H1 (cell line): Measurements from ENCODE around the gene CRYBG1. TPM values are rescaled to one million over a fixed set of nuclear protein-coding genes. Genes with fewer than 3 reads are reported as not detected.

Experiments
- CTCF ChIA-PET: fragments of 300-600 bp; sonication (Branson Sonifier 250); formaldehyde crosslinking; loops from one replicate; lab custom pipeline; 2021; ENCODE audit not compliant: partially characterized antibody; lab: Charles Lee
- POLR2A ChIA-PET: fragments of 300-600 bp; sonication (Branson Sonifier 250); formaldehyde crosslinking; loops from one replicate; lab custom pipeline; 2021; ENCODE audit warnings: inconsistent platforms; ENCODE audit not compliant: partially characterized antibody; lab: Charles Lee
- DNase-seq, 2 experiments: peaks; one replicate each; pipeline versions ENCODE4 v3.0.0 to v3.0.0-alpha.2; 2010 to 2022; ENCODE audit warnings: low spot score in 2 of 2, low read depth in 1 of 2, mixed read lengths in 1 of 2
- FAIRE-seq: peaks from 2 replicates; lab custom pipeline; 2011; peaks lifted over from hg19 to GRCh38; lab: Jason Lieb, UNC
- H2AFZ ChIP-seq: 2 replicates; pipeline ENCODE4 v1.8.1; 2012; ENCODE audit warnings: low read length, inconsistent platforms
- H2AK5ac ChIP-seq: 2 replicates; pipeline ENCODE4 v1.6.1; 2013; ENCODE audit warnings: low read depth, low read length
- H2BK120ac ChIP-seq: replicated peaks from 2 replicates; pipeline ENCODE3; 2013; ENCODE audit warnings: low read depth, low read length, inconsistent platforms
- H2BK12ac ChIP-seq: 2 replicates; pipeline ENCODE4 v1.6.1; 2013; ENCODE audit warnings: low read depth, low read length
- H2BK15ac ChIP-seq: 2 replicates; pipeline ENCODE4 v1.6.1; 2013; ENCODE audit warnings: low read length
- H2BK20ac ChIP-seq: 2 replicates; pipeline ENCODE4 v1.6.1; 2013; ENCODE audit warnings: low read length
- H2BK5ac ChIP-seq: 2 replicates; pipeline ENCODE4 v1.6.1; 2013; ENCODE audit warnings: low read depth, low read length
- H3K14ac ChIP-seq: 2 replicates; pipeline ENCODE4 v1.6.1; 2013; ENCODE audit warnings: inconsistent platforms; ENCODE audit not compliant: insufficient read length
- H3K18ac ChIP-seq: 2 replicates; pipeline ENCODE4 v1.6.1; 2013; ENCODE audit warnings: low read length; ENCODE audit errors: extremely low read depth
- H3K23ac ChIP-seq: 2 replicates; pipeline ENCODE4 v1.6.1; 2013; ENCODE audit warnings: inconsistent platforms; ENCODE audit not compliant: insufficient read length
- H3K23me2 ChIP-seq: 2 replicates; pipeline ENCODE4 v1.6.1; 2013; ENCODE audit warnings: low read depth, low read length
- H3K27ac ChIP-seq: 2 replicates; pipeline ENCODE4 v1.6.1; 2011; ENCODE audit warnings: low read depth, low read length, inconsistent platforms
- H3K27me3 ChIP-seq, 4 experiments: replicated peaks in 1 of 4; 1 replicate in 1 of 4; 2 replicates in 3 of 4; pipeline versions ENCODE4 v1.6.1 to v1.8.1; 2011 to 2013; ENCODE audit warnings: low read length in 3 of 4, mild to moderate bottlenecking in 3 of 4, inconsistent platforms in 2 of 4, mixed read lengths in 2 of 4, moderate library complexity in 1 of 4; ENCODE audit not compliant: control insufficient read depth in 3 of 4, insufficient read depth in 3 of 4; ENCODE audit errors: extremely low read depth in 1 of 4
- H3K36me3 ChIP-seq, 4 experiments: 2 replicates each; pipeline versions ENCODE4 v1.6.1 to v1.8.1; 2011 to 2013; ENCODE audit warnings: mild to moderate bottlenecking in 4 of 4, low read length in 3 of 4, moderate library complexity in 2 of 4, control low read depth in 1 of 4, inconsistent platforms in 1 of 4; ENCODE audit not compliant: insufficient read depth in 4 of 4, control insufficient read depth in 2 of 4
- H3K4ac ChIP-seq: replicated peaks from 2 replicates; pipeline ENCODE3; 2013; ENCODE audit warnings: low read length, low read depth, mixed read lengths, inconsistent platforms; ENCODE audit not compliant: insufficient read length
- H3K4me1 ChIP-seq, 4 experiments: replicated peaks in 1 of 4; 1 replicate in 1 of 4; 2 replicates in 3 of 4; pipeline versions ENCODE4 v1.6.1 to v1.8.1; 2011 to 2013; ENCODE audit warnings: low read length in 3 of 4, inconsistent platforms in 2 of 4, mixed read lengths in 1 of 4; ENCODE audit not compliant: insufficient read depth in 4 of 4, control insufficient read depth in 3 of 4
- H3K4me2 ChIP-seq, 2 experiments: 2 replicates each; pipeline versions ENCODE4 v1.6.1 to v1.8.1; 2011 to 2013; ENCODE audit warnings: low read depth in 2 of 2, low read length in 2 of 2, control low read depth in 1 of 2, inconsistent platforms in 1 of 2, mild to moderate bottlenecking in 1 of 2; ENCODE audit not compliant: insufficient read depth in 1 of 2
- H3K4me3 ChIP-seq, 4 experiments: fragments of 200-600, 300-600 bp in 1 of 4; sonication (generic), shearing (Covaris generic), sonication (Bioruptor Twin) in 1 of 4; 2 replicates each; pipeline versions ENCODE4 v1.5.1 to v1.8.1; 2011 to 2016; ENCODE audit warnings: low read length in 4 of 4, low read depth in 3 of 4, control low read depth in 2 of 4, inconsistent platforms in 2 of 4, mild to moderate bottlenecking in 2 of 4, mixed read lengths in 1 of 4, moderate library complexity in 1 of 4; ENCODE audit not compliant: insufficient read depth in 2 of 4; ENCODE audit errors: extremely low read depth in 1 of 4
- H3K56ac ChIP-seq: replicated peaks from 2 replicates; pipeline ENCODE3; 2013; ENCODE audit warnings: low read depth, mild to moderate bottlenecking, mixed read lengths, low read length, inconsistent platforms; ENCODE audit not compliant: insufficient read length
- H3K79me1 ChIP-seq: 2 replicates; pipeline ENCODE4 v1.6.1; 2013; ENCODE audit warnings: low read depth, low read length, control low read depth
- H3K79me2 ChIP-seq, 2 experiments: 2 replicates each; pipeline versions ENCODE4 v1.6.1 to v1.8.1; 2012 to 2013; ENCODE audit warnings: low read length in 2 of 2, mild to moderate bottlenecking in 2 of 2, inconsistent platforms in 1 of 2; ENCODE audit not compliant: insufficient read depth in 2 of 2, control insufficient read depth in 1 of 2
- H3K9ac ChIP-seq, 4 experiments: replicated peaks in 1 of 4; 1 replicate in 1 of 4; 2 replicates in 3 of 4; pipeline versions ENCODE4 v1.6.1 to v1.8.1; 2011 to 2013; ENCODE audit warnings: low read depth in 3 of 4, low read length in 3 of 4, control low read depth in 2 of 4, mild to moderate bottlenecking in 2 of 4, moderate library complexity in 2 of 4, inconsistent platforms in 1 of 4; ENCODE audit errors: extremely low read depth in 1 of 4
- H3K9me3 ChIP-seq, 2 experiments: 2 replicates each; pipeline versions ENCODE4 v1.6.1 to v1.8.1; 2012 to 2013; ENCODE audit warnings: mild to moderate bottlenecking in 2 of 2, moderate library complexity in 2 of 2, control low read depth in 1 of 2, inconsistent platforms in 1 of 2, low read depth in 1 of 2, low read length in 1 of 2, mixed read lengths in 1 of 2; ENCODE audit not compliant: insufficient read depth in 2 of 2
- H4K20me1 ChIP-seq, 2 experiments: replicated peaks in 1 of 2; 2 replicates each; pipeline versions ENCODE3 to v1.8.1; 2011 to 2013; ENCODE audit warnings: inconsistent platforms in 2 of 2, low read length in 2 of 2, mild to moderate bottlenecking in 1 of 2; ENCODE audit not compliant: insufficient read depth in 2 of 2, control insufficient read depth in 1 of 2
- H4K5ac ChIP-seq: 2 replicates; pipeline ENCODE4 v1.6.1; 2013; ENCODE audit warnings: low read length, low read depth, mixed read lengths, inconsistent platforms; ENCODE audit not compliant: insufficient read length
- H4K8ac ChIP-seq: 2 replicates; pipeline ENCODE4 v1.8.0; 2013; ENCODE audit warnings: mild to moderate bottlenecking, moderate library complexity, low read length, inconsistent platforms; ENCODE audit not compliant: insufficient read depth; ENCODE audit errors: extremely low read depth
- H4K91ac ChIP-seq: replicated peaks from 2 replicates; pipeline ENCODE3; 2013; ENCODE audit warnings: low read length, mixed read lengths, inconsistent platforms; ENCODE audit not compliant: insufficient read length
- BCL11A ChIP-seq, 2 experiments: IDR thresholded peaks; one replicate each; pipeline ENCODE4 v1.6.1; 2011; ENCODE audit warnings: low read depth in 2 of 2, low read length in 2 of 2, mild to moderate bottlenecking in 2 of 2
- JUN ChIP-seq: IDR thresholded peaks from 2 replicates; pipeline ENCODE4 v1.6.1; 2011; ENCODE audit warnings: low read depth, mild to moderate bottlenecking, improper control_type of control experiment, low read length
- KDM1A ChIP-seq: fragments of 200-600, 300-600 bp; sonication (generic); IDR thresholded peaks from 2 replicates; pipeline ENCODE4 v1.7.1; 2016; ENCODE audit warnings: mild to moderate bottlenecking, low read length, borderline replicate concordance
- KDM4A ChIP-seq: IDR thresholded peaks from one replicate; pipeline ENCODE4 v1.7.1; 2012; ENCODE audit warnings: low read depth, mild to moderate bottlenecking, moderate library complexity, low read length, inconsistent platforms; ENCODE audit not compliant: severe bottlenecking
- KDM5A ChIP-seq: fragments of 200-600 bp; IDR thresholded peaks from 2 replicates; pipeline ENCODE4 v1.7.1; 2012; ENCODE audit warnings: mild to moderate bottlenecking, low read length, inconsistent platforms, mixed read lengths
- NANOG ChIP-seq: IDR thresholded peaks from 2 replicates; pipeline ENCODE4 v1.6.1; 2011; ENCODE audit warnings: low read length, low read depth, mild to moderate bottlenecking, inconsistent platforms; ENCODE audit not compliant: insufficient read depth, poor library complexity, severe bottlenecking
- RAD21 ChIP-seq, 2 experiments: IDR thresholded peaks in 1 of 2; conservative IDR thresholded peaks in 1 of 2; 2 replicates each; pipeline ENCODE4 v1.6.1; 2011; ENCODE audit warnings: low read depth in 2 of 2, low read length in 2 of 2, improper control_type of control experiment in 1 of 2, inconsistent platforms in 1 of 2, mild to moderate bottlenecking in 1 of 2, moderate library complexity in 1 of 2
- RFX5 ChIP-seq: IDR thresholded peaks from 2 replicates; pipeline ENCODE4 v1.6.1; 2011; ENCODE audit warnings: low read depth, low read length, improper control_type of control experiment, borderline replicate concordance
- RNF2 ChIP-seq: fragments of 200-900, 300-1000 bp; sonication (generic); IDR thresholded peaks from 2 replicates; pipeline ENCODE4 v1.7.1; 2016; ENCODE audit warnings: borderline replicate concordance, low read depth, mild to moderate bottlenecking, antibody characterized with exemption, low read length; ENCODE audit not compliant: poor library complexity, severe bottlenecking; ENCODE audit errors: missing control alignments
- SIN3A ChIP-seq, 2 experiments: IDR thresholded peaks in 1 of 2; conservative IDR thresholded peaks in 1 of 2; 2 replicates each; pipeline ENCODE4 v1.6.1; 2011 to 2012; ENCODE audit warnings: low read length in 2 of 2, improper control_type of control experiment in 1 of 2, low read depth in 1 of 2, mild to moderate bottlenecking in 1 of 2
- SRF ChIP-seq: IDR thresholded peaks from 2 replicates; pipeline ENCODE4 v1.6.1; 2011; ENCODE audit warnings: mild to moderate bottlenecking, low read depth, low read length, moderate library complexity
- SUZ12 ChIP-seq: fragments of 200-600 bp; sonication (generic); IDR thresholded peaks from 2 replicates; pipeline ENCODE4 v1.6.1; 2012; ENCODE audit warnings: mild to moderate bottlenecking, inconsistent platforms, low read length, moderate library complexity, mixed read lengths
- YY1 ChIP-seq: IDR thresholded peaks from 2 replicates; pipeline ENCODE4 v1.6.1; 2011; ENCODE audit warnings: low read depth, mild to moderate bottlenecking, low read length
- WGBS, 2 experiments: shearing (Covaris generic) in 1 of 2; methylation state at CpG; one replicate each; pipeline versions ENCODE4 v1.1.6 to v1.1.7; 2013 to 2015; ENCODE audit warnings: low lambda C conversion rate in 2 of 2, mixed read lengths in 2 of 2, inconsistent platforms in 1 of 2, low coverage in 1 of 2, missing lambda C conversion rate in 1 of 2; ENCODE audit not compliant: insufficient replicate concordance in 2 of 2, insufficient coverage in 1 of 2, insufficient read length in 1 of 2; ENCODE audit errors: extremely low coverage in 1 of 2, missing lambda C conversion rate in 1 of 2; 5-methylcytosine and 5-hydroxymethylcytosine counted together
- polyA plus RNA-seq, 7 experiments: library from polyadenylated mRNA; depleted of rRNA in 3 of 7; stranded (reverse) in 5 of 7; unstranded in 2 of 7; fragments of >200 nt in 5 of 7; fragments of 200-250 nt in 2 of 7; gene quantifications; 1 replicate in 5 of 7; 2 replicates in 1 of 7; 4 replicates in 1 of 7; pipeline versions ENCODE4 v1.2.1 to v1.2.3, GENCODE V29; 2011 to 2013; ENCODE audit warnings: missing spikeins in 2 of 7, mixed read lengths in 2 of 7
- total RNA-seq: library from RNA; stranded (reverse); fragmentation: NEBNext Ultra II Directional; extraction: Animal tissue kit (Norgen Biotek cat#: 25700); gene quantifications from 2 replicates; pipeline ENCODE4 v1.2.1, GENCODE V29; 2021

Gene CRYBG1
- total and polyA plus RNA-seq, 2 of the 8 experiments (the other 6 are each of a cell fraction or from before 2014, with no cell fraction given) = 2.2 to 11.6 TPM

- H4K5ac ChIP-seq = no peak overlapping the region
- H2AFZ ChIP-seq = no peak overlapping the region
- TF ChIP-seq KDM4A = no peak
- no peak for TF ChIP-seq NANOG
- no peak for TF ChIP-seq KDM5A
- TF ChIP-seq BCL11A (IDR thresholded peaks at IDR 0.05; ENCODE audit: low read depth in 2 of 2, low read length in 2 of 2) = no peak
- TF ChIP-seq SUZ12 = no peak
- no peak for TF ChIP-seq KDM1A
- TF ChIP-seq RNF2 = no peak
- TF ChIP-seq JUN = no peak
- TF ChIP-seq YY1 = no peak
- no peak for TF ChIP-seq RAD21 (IDR thresholded peaks at IDR 0.05 in 1 of 2, conservative IDR thresholded peaks at IDR 0.05 in 1 of 2; ENCODE audit: low read depth in 2 of 2, low read length in 2 of 2)
- TF ChIP-seq SRF = no peak
- no peak for TF ChIP-seq SIN3A (conservative IDR thresholded peaks at IDR 0.05 in 1 of 2, IDR thresholded peaks at IDR 0.05 in 1 of 2; ENCODE audit: low read depth in 1 of 2, low read length in 2 of 2)
- no peak for TF ChIP-seq RFX5
- TF ChIP-seq, all 59 proteins: peak for 0
- POLR2A ChIA-PET = no interaction called here
- H3K56ac ChIP-seq = no peak overlapping the region
- H3K23ac ChIP-seq = no peak overlapping the region
- H3K4me2 ChIP-seq = no peak overlapping the region
- H3K27ac ChIP-seq = no peak overlapping the region
- no peak overlapping the region for H2AK5ac ChIP-seq
- H2BK20ac ChIP-seq = no peak overlapping the region
- H3K9me3 ChIP-seq = no peaks in the 10 kb centered on the region
- no peak overlapping the region for H3K18ac ChIP-seq
- H2BK5ac ChIP-seq = no peak overlapping the region
- H3K23me2 ChIP-seq = no peaks in the 10 kb centered on the region
- no peak overlapping the region for H3K14ac ChIP-seq
- 95% methylated on average over 3 of the region's 3 CpGs; no CpG with 5 or more reads in 1 of the 2 experiments for WGBS, 2 experiments
- H2BK120ac ChIP-seq = no peak overlapping the region
- no peaks in the 10 kb centered on the region for H3K79me2 ChIP-seq
- no peaks in the 10 kb centered on the region for H4K20me1 ChIP-seq
- H3K27me3 ChIP-seq = no peaks in the 10 kb centered on the region
- DNase-seq = no peak
- H3K79me1 ChIP-seq = no peaks in the 10 kb centered on the region
- H4K91ac ChIP-seq = no peak overlapping the region
- no peak overlapping the region for H3K9ac ChIP-seq
- H3K4me3 ChIP-seq = no peak overlapping the region
- no peak for FAIRE-seq
- H2BK12ac ChIP-seq = no peak overlapping the region
- no peak overlapping the region for H3K4ac ChIP-seq
- no peaks in the 10 kb centered on the region for H3K4me1 ChIP-seq
- no peak overlapping the region for H2BK15ac ChIP-seq
- no peaks in the 10 kb centered on the region for H3K36me3 ChIP-seq
- no peak overlapping the region for H4K8ac ChIP-seq
- CTCF ChIA-PET = interaction anchor here (1.3 kb wide), 1 partner anchor 93 kb away, joined by 4 read pairs; no protein-coding TSS in a partner anchor
These were observed 71.5 kb downstream of the CRYBG1 start for GRCh38 chr6:106431972-106432371.
